Vagina (tissue), 2 donors: ENCODE results near the gene MAB21L1.

ENCODE experiments used
- POLR2A ChIP-seq, 2 donors: fragments of 450-650 bp; IDR thresholded peaks; one replicate each; pipeline ENCODE4 v1.6.1; 2017; ENCODE audit warnings: antibody characterized with exemption in 2 of 2, mild to moderate bottlenecking in 2 of 2, moderate library complexity in 2 of 2
- TF ChIP-seq, protein P1 (sequence below), 3 experiments: fragments of 450-650 bp in 2 of 3; fragments of 200-600 bp in 1 of 3; sonication (generic) in 1 of 3; IDR thresholded peaks; one replicate each; pipeline ENCODE4 v1.5.1; 2017 to 2019; ENCODE audit warnings: antibody characterized with exemption in 3 of 3, mild to moderate bottlenecking in 2 of 3, moderate library complexity in 2 of 3

DNA sequence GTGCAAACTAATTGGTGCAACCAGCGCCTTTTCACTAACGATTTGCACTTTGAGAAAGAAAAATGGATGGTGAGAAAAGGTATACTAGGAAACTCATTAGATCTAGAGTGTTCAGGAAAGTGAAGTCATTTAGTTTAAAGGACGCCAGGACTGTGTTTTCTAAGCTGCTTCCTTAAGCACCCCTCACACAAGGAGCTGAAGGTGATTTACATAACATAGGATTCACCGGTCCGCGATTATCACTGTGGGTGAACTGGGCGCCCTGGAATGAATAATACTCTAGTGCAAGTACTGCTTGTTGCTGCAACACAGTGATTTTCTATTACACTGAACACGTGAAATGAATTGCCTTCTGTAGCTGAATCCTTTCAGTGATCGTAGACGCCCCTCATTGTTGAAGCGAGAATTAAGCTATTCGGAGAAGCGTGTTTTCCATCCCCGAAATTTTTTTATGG is 2.6 kb upstream of the MAB21L1 start:
- TF ChIP-seq, protein P1, sequence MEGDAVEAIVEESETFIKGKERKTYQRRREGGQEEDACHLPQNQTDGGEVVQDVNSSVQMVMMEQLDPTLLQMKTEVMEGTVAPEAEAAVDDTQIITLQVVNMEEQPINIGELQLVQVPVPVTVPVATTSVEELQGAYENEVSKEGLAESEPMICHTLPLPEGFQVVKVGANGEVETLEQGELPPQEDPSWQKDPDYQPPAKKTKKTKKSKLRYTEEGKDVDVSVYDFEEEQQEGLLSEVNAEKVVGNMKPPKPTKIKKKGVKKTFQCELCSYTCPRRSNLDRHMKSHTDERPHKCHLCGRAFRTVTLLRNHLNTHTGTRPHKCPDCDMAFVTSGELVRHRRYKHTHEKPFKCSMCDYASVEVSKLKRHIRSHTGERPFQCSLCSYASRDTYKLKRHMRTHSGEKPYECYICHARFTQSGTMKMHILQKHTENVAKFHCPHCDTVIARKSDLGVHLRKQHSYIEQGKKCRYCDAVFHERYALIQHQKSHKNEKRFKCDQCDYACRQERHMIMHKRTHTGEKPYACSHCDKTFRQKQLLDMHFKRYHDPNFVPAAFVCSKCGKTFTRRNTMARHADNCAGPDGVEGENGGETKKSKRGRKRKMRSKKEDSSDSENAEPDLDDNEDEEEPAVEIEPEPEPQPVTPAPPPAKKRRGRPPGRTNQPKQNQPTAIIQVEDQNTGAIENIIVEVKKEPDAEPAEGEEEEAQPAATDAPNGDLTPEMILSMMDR (IDR thresholded peaks at IDR 0.05), result no peak
- TF ChIP-seq POLR2A (IDR thresholded peaks at IDR 0.05), result no peak
